ENCODE measurements around the gene SPDYE1.
A peak's percentile ranks its signal among the peaks of the same experiment; 100 is the strongest.

Gene SPDYE1

GRCh38 chr7:44042221-44042620, 44.5 kb downstream of the SPDYE1 start:
- DNase-seq (ENCODE audit: low read depth) = no peak
- TF ChIP-seq CTCF (IDR thresholded peaks at IDR 0.05; ENCODE audit: low read length, missing control alignments) = no peak
- H3K4me3 ChIP-seq (replicated peaks; ENCODE audit: low read depth, low read length) = no peak overlapping the region

- no peak for TF ChIP-seq CTCF (IDR thresholded peaks at IDR 0.05; ENCODE audit: low read length, missing control alignments)
- DNase-seq (ENCODE audit: low read depth) = no peak
- peak overlapping the region; percentile 92 for H3K4me3 ChIP-seq (replicated peaks; ENCODE audit: low read depth, low read length)
Measured at GRCh38 chr7:44043902-44044301, 46.2 kb downstream of the SPDYE1 start.

- TF ChIP-seq CTCF (IDR thresholded peaks at IDR 0.05; ENCODE audit: low read length, missing control alignments) = no peak
- DNase-seq (ENCODE audit: low read depth) = peak; percentile 81
Measured at GRCh38 chr7:44044315-44045225, 46.9 kb downstream of the SPDYE1 start, which contains the start of gene DBNL. TSS of gene DBNL (plus strand) at chr7:44044702. CDS start at chr7:44044738, 36 bp downstream.

GRCh38 chr7:44045226-44046014, 47.7 kb downstream of the SPDYE1 start:
- TF ChIP-seq CTCF (IDR thresholded peaks at IDR 0.05; ENCODE audit: low read length, missing control alignments) = no peak
- DNase-seq (ENCODE audit: low read depth) = no peak
- H3K4me3 ChIP-seq (replicated peaks; ENCODE audit: low read depth, low read length) = peak overlapping the region; percentile 92

More at GRCh38 chr7:44044315-44045225, 46.9 kb downstream of the SPDYE1 start, which contains the start of gene DBNL:
- H3K4me3 ChIP-seq (replicated peaks; ENCODE audit: low read depth, low read length) = peak within 1 kb of the TSS; percentile 92

GRCh38 chr7:44046321-44047061, 48.8 kb downstream of the SPDYE1 start:
- DNase-seq (ENCODE audit: low read depth) = no peak
- no peak for TF ChIP-seq CTCF (IDR thresholded peaks at IDR 0.05; ENCODE audit: low read length, missing control alignments)
- no peak overlapping the region for H3K4me3 ChIP-seq (replicated peaks; ENCODE audit: low read depth, low read length)

- no peak for TF ChIP-seq CTCF (IDR thresholded peaks at IDR 0.05; ENCODE audit: low read length, missing control alignments)
- H3K4me3 ChIP-seq (replicated peaks; ENCODE audit: low read depth, low read length) = no peak overlapping the region
- no peak for DNase-seq (ENCODE audit: low read depth)
Measured at GRCh38 chr7:44048031-44048795, 50.5 kb downstream of the SPDYE1 start.
